Loucy (cell line): ENCODE measurements around the gene ATXN7L3B.
A peak's percentile ranks its signal among the peaks of the same experiment; 100 is the strongest.

Experiments used
- CTCF ChIP-seq: fragments of 200-600 bp; sonication (generic); conservative IDR thresholded peaks from 2 replicates; pipeline ENCODE4 v1.5.1; 2014; ENCODE audit warnings: mild to moderate bottlenecking, antibody characterized with exemption, low read length
- EZH2phosphoT487 ChIP-seq: fragments of 200-600 bp; IDR thresholded peaks from 2 replicates; pipeline ENCODE4 v1.6.1; 2018; ENCODE audit warnings: antibody characterized with exemption, mild to moderate bottlenecking, moderate library complexity, borderline replicate concordance

GRCh38 chr12:74552201-74552600 lies 14.6 kb downstream of the ATXN7L3B start:
- TF ChIP-seq CTCF (peak; percentile 48), EZH2phosphoT487 (no peak)
